Left lobe of liver (tissue), 2 donors: ENCODE data around the gene SUPT20H. TPM values are rescaled to one million over a fixed set of nuclear protein-coding genes. Genes with fewer than 3 reads are reported as not detected.

Experiments used
- ATAC-seq: fragments of 200-7000 bp; cut with Tn5 transposase; one replicate; pipeline ENCODE4 v1.9.1; 2020; ENCODE audit warnings: mild to moderate bottlenecking, moderate library complexity
- DNase-seq: peaks from one replicate; pipeline ENCODE4 v3.0.0-alpha.2; 2020; ENCODE audit warnings: low spot score
- total RNA-seq: library from RNA; stranded (reverse); gene quantifications from one replicate; pipeline ENCODE4 v1.2.1, GENCODE V29; 2021
- donor health status: DM: no; HTN: no; CAD: no; lungs with moderate emphysema.
- donor health status: DM: no; HTN: yes; CAD: no.

SUPT20H gene
- 15.1 TPM for total RNA-seq

GRCh38 chr13:37058910-37059847 lies at the start of gene SUPT20H:
Gene SUPT20H, minus strand, starts transcription at chr13:37059688. Its CDS starts 8,198 bp downstream, at chr13:37051490.
- peak; percentile 99 for ATAC-seq

DNA sequence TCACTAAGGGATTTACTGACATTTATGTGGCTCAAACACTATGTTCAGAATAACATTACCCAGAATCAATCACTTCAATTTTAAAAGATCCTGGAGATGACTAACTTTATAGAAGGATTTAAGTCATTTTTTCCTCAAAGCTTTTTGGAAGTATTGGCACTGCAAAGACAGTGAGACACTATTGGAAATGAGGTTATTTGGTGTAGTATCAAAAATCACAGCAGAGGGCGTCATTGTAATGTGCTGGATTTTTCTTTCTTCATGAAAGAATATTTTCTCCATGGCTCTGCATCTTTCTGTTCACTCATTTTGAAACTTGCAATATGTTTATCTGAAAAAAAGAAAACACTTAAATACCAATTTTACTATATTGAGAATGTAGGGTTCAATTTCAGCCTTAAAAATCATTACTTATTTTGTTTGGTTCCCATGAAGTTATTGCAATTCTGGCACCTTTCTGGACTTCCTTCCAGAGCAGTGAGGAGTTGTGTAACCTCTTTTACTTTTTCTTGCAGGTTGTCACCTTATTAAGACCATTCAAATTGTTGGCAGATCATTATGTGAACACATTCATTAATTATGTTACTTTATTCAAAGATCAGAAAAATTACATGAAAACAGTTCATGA lies 49.7 kb upstream of the SUPT20H start:
- ATAC-seq = peak; percentile 39

More at GRCh38 chr13:37058910-37059847, at the start of gene SUPT20H:
- peak; percentile 95 for DNase-seq

GRCh38 chr13:37107868-37108267 lies 48.4 kb upstream of the SUPT20H start:
- ATAC-seq = no peak
- no peak for DNase-seq

More for the DNA sequence above, 49.7 kb upstream of the SUPT20H start:
- no peak for DNase-seq

DNA sequence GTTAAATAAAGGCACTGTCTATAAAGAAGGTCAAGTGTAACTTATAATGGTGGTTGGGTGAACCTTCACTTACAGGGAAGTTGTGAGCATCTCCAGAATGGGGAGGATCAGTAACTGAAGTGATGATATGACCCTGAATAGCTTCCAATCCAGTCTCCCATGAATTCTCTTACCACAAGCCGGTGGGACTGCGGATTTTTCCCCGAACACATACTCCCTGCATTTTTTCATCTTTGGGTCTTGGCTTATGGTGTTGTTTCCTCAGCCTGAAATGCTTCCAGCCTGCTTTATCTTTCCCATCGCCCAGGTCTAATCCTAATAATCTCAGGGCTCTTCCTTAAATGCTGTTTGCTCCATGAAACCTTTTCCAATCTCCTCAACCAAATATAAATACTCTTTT lies 48.0 kb upstream of the SUPT20H start:
- DNase-seq (no peak), ATAC-seq (no peak)

DNA sequence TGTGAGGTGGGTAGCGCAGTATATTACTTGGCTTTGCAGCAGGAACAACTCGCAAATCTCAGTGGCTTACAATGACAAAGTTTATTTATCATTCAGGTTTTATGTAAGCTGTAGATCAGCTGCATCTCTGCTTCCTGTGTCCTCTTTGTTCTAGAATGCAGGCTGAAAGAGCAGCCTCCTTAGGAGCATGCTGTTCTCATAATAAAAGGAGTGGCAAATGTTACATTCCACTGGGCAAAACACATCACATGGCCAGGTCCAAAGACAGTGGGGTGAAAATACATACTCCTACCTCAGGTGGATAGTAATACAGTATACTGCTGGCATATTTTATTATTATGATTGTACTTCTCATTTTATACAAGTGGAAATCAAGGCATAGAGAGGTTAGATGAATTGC lies 47.2 kb upstream of the SUPT20H start:
- ATAC-seq (no peak), DNase-seq (no peak)

- DNase-seq (no peak), ATAC-seq (no peak)
These were observed 45.8 kb upstream of the SUPT20H start, which contains the start of gene CSNK1A1L for GRCh38 chr13:37105251-37105714. Gene CSNK1A1L, minus strand, starts transcription at chr13:37105664. Its CDS starts 408 bp downstream, at chr13:37105256.

DNA sequence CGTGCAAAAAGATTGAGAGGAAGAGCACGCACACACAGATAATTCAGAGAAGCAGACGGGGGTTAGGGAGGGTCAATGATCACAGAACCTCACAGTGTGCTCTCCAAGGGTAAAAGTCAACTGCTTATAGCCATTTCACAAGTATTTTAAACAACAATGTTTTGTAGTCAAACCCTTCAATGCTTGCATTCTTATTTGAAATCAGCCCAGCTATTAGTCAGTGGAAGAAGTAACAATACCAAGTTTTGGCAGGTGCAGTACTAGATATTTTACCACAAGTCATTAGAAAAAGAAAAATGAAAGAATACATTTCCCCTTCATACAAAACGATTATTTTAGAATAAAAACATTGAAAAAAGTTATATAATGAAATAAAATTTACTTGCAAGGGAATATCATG lies 43.4 kb upstream of the SUPT20H start:
- ATAC-seq (no peak), DNase-seq (no peak)

GRCh38 chr13:37101201-37101600 lies 41.7 kb upstream of the SUPT20H start:
- ATAC-seq = no peak
- DNase-seq = no peak

DNA sequence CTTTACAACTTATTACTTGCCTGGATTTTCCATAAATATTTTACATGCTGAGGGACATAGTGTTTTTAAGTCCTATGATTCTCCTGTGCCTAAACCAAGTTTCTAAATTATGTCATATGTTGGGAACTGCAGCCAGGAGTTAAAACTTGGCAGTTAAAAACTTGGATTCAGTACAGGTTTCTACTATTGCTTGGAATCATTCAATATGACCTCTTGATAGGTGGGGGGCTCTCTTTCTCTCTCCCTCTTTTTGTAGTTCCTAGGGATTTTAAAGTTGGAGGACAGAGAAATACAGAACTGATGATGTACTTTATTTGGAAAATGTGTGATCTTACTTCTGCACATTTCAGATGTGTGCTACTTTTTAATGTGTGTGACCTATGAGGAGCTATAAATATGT lies 41.2 kb upstream of the SUPT20H start:
- ATAC-seq (no peak), DNase-seq (no peak)

DNA sequence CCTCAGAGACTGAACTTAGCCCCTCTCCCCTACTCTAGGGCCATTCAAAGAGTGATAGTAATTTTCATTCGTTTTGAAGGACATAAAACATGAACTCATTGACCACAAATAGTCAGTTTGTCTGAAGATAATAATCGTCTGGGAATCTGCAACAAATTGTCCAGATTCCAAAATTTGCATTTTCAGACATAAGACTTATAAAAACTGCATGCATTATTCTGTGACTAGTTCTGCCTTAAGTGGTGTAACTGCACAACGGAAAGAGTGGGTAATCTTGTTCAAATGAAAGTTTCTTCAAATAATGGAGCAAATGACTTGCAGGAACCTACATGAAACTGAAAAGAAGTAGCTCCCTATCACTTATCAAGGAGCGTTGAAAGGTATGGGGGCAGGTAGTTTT lies 37.6 kb upstream of the SUPT20H start:
- ATAC-seq (no peak), DNase-seq (no peak)

GRCh38 chr13:37094840-37095239 lies 35.4 kb upstream of the SUPT20H start:
- ATAC-seq (no peak), DNase-seq (no peak)

GRCh38 chr13:37094099-37094498 lies 34.6 kb upstream of the SUPT20H start:
- no peak for ATAC-seq
- DNase-seq = no peak

DNA sequence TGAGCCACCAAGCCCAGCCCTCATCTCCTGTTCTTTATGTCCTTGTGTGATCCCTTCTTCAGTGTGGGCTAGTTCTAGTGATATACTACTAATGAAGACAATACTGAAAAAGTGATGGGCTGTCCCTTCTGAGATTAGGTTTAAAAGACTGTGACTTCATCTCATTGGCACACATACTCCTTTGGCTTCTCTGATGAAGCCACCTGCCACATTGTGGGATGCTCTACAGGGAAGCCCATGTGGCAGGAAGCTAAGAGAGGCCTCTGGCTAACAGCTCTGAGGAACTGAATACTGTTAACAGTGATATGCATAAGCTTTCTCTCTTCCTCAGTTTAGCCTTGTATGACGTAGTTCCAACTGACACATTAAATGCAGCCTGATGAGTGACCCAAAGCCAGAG lies 32.3 kb upstream of the SUPT20H start:
- no peak for ATAC-seq
- no peak for DNase-seq

- no peak for ATAC-seq
These were observed 31.4 kb upstream of the SUPT20H start for GRCh38 chr13:37090912-37091311.

DNA sequence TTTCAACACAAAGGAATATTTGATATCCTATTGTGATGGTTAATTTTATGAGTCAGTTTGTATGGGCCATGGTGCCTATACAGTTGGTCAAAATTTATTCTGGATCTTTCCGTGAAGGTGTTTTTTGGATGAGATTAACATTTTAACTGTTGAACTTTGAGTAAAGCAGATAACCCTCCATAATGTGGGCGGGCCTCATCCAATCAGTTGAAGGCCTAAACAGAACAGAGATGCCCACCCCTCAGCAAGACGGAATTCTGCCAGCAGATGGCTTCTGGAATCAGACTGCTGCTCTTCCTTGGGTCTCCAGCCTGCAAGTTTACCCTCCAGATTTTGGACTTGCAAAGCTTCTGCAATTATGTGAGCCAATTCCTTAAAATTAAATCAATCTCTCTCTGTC lies 30.0 kb upstream of the SUPT20H start:
- DNase-seq = no peak
- no peak for ATAC-seq

More at GRCh38 chr13:37090912-37091311, 31.4 kb upstream of the SUPT20H start:
- DNase-seq = no peak

DNA sequence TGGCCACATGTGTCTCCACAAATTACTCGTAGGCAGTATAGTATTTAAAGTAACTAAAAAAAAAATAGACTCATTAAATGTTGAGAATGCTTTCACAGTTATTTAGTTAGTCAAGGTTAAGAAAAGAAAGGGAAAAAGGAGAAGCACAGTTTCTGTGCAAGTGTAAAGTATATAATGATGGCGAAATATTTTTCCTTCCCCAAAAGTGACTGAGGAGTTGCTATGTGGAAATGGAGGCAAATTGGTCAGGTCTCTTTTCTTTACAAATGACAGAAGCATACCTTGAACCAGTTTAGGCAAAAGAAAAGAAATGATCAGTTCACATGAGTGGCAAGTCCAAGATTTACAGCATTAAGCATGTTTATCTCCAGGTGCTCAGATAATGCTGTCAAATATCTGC lies 28.0 kb upstream of the SUPT20H start:
- DNase-seq (no peak), ATAC-seq (no peak)

GRCh38 chr13:37085606-37086005 lies 26.1 kb upstream of the SUPT20H start:
- ATAC-seq = no peak
- DNase-seq = no peak

DNA sequence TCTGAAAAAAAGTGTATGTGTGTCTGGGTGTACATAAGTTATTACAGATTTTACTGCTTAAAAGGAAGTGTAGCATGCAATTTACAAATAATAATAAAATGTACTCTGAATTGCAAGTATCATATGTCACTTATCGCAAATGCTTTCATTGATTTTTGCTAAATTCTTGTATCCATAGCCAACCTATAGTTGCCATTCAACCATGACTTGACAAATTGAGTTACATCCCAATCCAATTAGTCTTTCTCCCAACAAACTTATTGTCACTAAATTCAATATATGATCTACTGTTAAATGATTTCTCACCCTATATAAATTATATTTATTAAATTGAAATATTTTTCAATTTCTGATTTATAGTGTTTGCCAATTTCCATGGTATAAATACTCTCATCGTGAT lies 17.3 kb upstream of the SUPT20H start:
- ATAC-seq (no peak), DNase-seq (no peak)

DNA sequence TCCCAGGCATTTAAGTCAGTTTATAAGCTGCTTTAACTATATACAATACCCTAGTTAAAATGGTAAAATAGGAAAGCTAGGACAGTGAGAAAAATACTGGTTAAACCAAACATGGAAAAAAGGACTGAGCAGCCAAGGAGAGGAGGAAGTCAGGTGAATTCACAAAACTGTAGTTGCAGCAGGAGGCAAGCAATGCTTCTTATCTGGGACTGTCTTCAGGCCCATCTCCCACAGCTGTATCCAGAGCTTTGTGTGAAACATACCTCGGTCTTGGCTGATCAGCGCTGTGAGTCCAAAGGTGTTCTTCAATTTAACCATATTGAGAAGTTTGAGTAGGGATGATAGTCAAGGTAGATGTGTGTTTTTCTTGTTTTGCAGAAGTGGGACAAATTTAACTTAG lies 15.7 kb upstream of the SUPT20H start:
- no peak for ATAC-seq
- no peak for DNase-seq

GRCh38 chr13:37074703-37075102 lies 15.2 kb upstream of the SUPT20H start:
- ATAC-seq (peak; percentile 74), DNase-seq (no peak)

DNA sequence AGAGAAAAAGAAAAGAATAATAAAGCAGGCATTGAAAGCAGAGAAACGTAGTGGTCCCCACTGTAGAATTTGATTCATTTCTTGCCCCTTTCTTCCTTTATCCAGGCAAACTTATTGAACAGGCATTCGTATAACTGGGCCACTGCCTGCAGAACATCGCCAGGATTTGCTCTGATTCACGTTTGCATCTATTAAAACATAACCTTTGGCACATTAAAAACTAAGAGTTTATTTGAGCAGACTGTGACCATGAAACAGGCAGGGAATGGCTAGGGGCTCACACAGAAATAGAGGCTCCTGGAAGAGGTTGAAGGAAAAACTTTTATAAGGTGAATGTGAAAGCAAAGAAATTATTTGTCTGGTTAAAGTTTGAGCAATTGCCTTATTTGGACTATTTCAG lies 12.5 kb upstream of the SUPT20H start:
- ATAC-seq (peak; percentile 58), DNase-seq (no peak)

- ATAC-seq (no peak), DNase-seq (no peak)
These were observed 11.5 kb upstream of the SUPT20H start for GRCh38 chr13:37070956-37071355.
